ENCODE measurements around the gene CADPS2.
"Not testable (repeated sequence)": the region's sequence is repeated elsewhere in the genome, so short reads cannot be mapped to it uniquely, and the experiment has no call there.

CADPS2 gene

GRCh38 chr7:122842971-122843370 is 43.3 kb downstream of the CADPS2 start:
- no peak for DNase-seq (ENCODE audit: low spot score)
- Mint-ChIP-seq H3K4me3 (no peak overlapping the region), H3K27me3 (ENCODE audit: low read depth) (no peaks in the 10 kb centered on the region), H3K36me3 (ENCODE audit: low read depth) (no peaks in the 10 kb centered on the region), H3K27ac (no peak overlapping the region), H3K4me1 (ENCODE audit: low read depth) (no peaks in the 10 kb centered on the region), H3K9me3 (peaks cover 7% of the 10 kb centered on the region)

GRCh38 chr7:122836286-122836685 is 50.0 kb downstream of the CADPS2 start:
- not testable (repeated sequence) for H3K4me1 Mint-ChIP-seq (ENCODE audit: low read depth); H3K27me3 Mint-ChIP-seq (ENCODE audit: low read depth); H3K9me3 Mint-ChIP-seq; H3K27ac Mint-ChIP-seq; H3K4me3 Mint-ChIP-seq; H3K36me3 Mint-ChIP-seq (ENCODE audit: low read depth); DNase-seq (ENCODE audit: low spot score)

DNA sequence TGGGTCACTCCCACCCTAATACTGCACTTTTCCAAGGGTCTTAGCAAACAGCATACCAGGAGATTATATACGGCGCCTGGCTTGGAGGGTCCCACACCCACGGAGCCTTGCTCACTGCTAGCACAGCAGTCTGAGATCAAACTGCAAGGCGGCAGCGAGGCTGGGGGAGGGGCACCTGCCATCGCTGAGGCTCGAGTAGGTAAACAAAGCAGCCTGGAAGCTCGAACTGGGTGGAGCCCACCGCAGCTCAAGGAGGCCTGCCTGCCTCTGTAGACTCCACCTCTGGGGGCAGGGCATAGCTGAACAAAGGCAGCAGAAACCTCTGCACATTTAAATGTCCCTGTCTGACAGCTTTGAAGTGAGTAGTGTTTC is 51.7 kb downstream of the CADPS2 start:
- not testable (repeated sequence) for H3K27ac Mint-ChIP-seq

DNA sequence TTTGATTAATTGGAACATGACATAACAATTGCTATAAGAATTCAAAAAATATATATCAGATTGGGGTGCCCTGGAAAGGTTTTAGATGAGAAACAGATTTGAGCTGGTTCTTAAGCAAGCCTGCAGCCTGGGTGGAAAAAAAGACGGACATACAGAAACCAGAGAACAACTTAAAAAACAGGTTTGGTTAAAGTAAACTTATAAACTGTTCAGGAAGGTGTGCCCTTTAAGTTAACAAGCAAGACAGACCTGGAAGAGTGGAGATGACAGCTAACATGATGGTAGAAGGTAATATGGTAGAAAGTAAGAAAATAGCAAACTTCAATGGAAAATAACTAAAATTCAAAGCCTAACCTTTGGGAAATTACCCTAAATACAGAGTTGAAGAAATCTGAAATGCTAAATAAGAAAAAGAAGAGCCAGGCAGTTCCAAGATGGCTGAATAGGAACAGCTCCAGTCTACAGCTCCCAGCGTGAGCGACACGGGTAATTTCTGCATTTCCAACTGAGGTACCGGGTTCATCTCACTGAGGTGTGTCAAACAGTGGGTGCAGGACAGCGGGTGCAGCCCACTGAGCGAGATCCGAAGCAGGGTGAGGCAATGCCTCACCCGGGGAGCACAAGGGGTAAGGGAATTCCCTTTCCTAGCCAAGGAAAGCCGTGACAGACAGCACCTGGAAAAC is 52.2 kb downstream of the CADPS2 start:
- Mint-ChIP-seq H3K9me3 (peaks cover 5% of the 10 kb centered on the region), H3K27me3 (ENCODE audit: low read depth) (no peaks in the 10 kb centered on the region), H3K4me1 (ENCODE audit: low read depth) (no peaks in the 10 kb centered on the region), H3K4me3 (no peak overlapping the region), H3K27ac (no peak overlapping the region), H3K36me3 (ENCODE audit: low read depth) (no peaks in the 10 kb centered on the region)
- no peak for DNase-seq (ENCODE audit: low spot score)

More for the DNA sequence above, 51.7 kb downstream of the CADPS2 start:
- not testable (repeated sequence) for H3K36me3 Mint-ChIP-seq (ENCODE audit: low read depth); H3K27me3 Mint-ChIP-seq (ENCODE audit: low read depth); H3K4me3 Mint-ChIP-seq; H3K9me3 Mint-ChIP-seq; H3K4me1 Mint-ChIP-seq (ENCODE audit: low read depth); DNase-seq (ENCODE audit: low spot score)

- H3K9me3 Mint-ChIP-seq: peaks cover 5% of the 10 kb centered on the region
- H3K4me3 Mint-ChIP-seq: no peak overlapping the region
- H3K4me1 Mint-ChIP-seq (ENCODE audit: low read depth): no peaks in the 10 kb centered on the region
- H3K36me3 Mint-ChIP-seq (ENCODE audit: low read depth): no peaks in the 10 kb centered on the region
- H3K27ac Mint-ChIP-seq: no peak overlapping the region
- no peak for DNase-seq (ENCODE audit: low spot score)
- no peaks in the 10 kb centered on the region for H3K27me3 Mint-ChIP-seq (ENCODE audit: low read depth)
Observed at GRCh38 chr7:122831436-122831835, 54.8 kb downstream of the CADPS2 start.

GRCh38 chr7:122829962-122830361 is 56.3 kb downstream of the CADPS2 start:
- Mint-ChIP-seq H3K4me1 (ENCODE audit: low read depth) (no peaks in the 10 kb centered on the region), H3K27me3 (ENCODE audit: low read depth) (no peaks in the 10 kb centered on the region), H3K27ac (no peak overlapping the region)

GRCh38 chr7:122827763-122828162 is 58.5 kb downstream of the CADPS2 start:
- Mint-ChIP-seq H3K9me3 (no peaks in the 10 kb centered on the region), H3K36me3 (ENCODE audit: low read depth) (no peaks in the 10 kb centered on the region), H3K4me3 (no peak overlapping the region), H3K27ac (no peak overlapping the region), H3K27me3 (ENCODE audit: low read depth) (no peaks in the 10 kb centered on the region), H3K4me1 (ENCODE audit: low read depth) (no peaks in the 10 kb centered on the region)
- DNase-seq (ENCODE audit: low spot score): no peak

More at GRCh38 chr7:122829962-122830361, 56.3 kb downstream of the CADPS2 start:
- no peak for DNase-seq (ENCODE audit: low spot score)
- H3K4me3 Mint-ChIP-seq: no peak overlapping the region
- no peaks in the 10 kb centered on the region for H3K36me3 Mint-ChIP-seq (ENCODE audit: low read depth)
- H3K9me3 Mint-ChIP-seq: no peaks in the 10 kb centered on the region

DNA sequence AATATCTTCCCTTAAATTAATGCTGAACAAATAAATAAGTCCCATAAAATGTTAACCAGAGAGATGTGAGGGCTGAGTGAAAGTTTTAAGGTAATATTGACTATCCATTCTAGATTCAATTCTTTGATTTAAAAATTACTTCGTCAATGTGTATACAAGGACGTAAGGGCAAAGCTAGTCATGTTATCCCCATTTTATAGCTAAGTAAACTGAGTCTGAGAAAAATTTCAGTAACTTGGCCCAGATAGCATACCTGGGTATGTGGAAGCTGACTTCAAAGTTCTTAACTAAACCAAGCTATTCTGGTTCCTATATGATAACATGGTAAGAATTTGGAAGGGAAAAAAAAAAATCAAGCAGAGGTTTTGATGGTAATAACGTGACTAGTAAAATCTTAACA is 72.4 kb downstream of the CADPS2 start:
- no peak overlapping the region for H3K27ac Mint-ChIP-seq
- DNase-seq (ENCODE audit: low spot score): no peak
- no peaks in the 10 kb centered on the region for H3K36me3 Mint-ChIP-seq (ENCODE audit: low read depth)
- H3K4me1 Mint-ChIP-seq (ENCODE audit: low read depth): no peaks in the 10 kb centered on the region
- H3K9me3 Mint-ChIP-seq: no peaks in the 10 kb centered on the region
- H3K27me3 Mint-ChIP-seq (ENCODE audit: low read depth): no peaks in the 10 kb centered on the region
- H3K4me3 Mint-ChIP-seq: no peak overlapping the region

- Mint-ChIP-seq H3K36me3 (ENCODE audit: low read depth) (no peaks in the 10 kb centered on the region), H3K4me1 (ENCODE audit: low read depth) (no peaks in the 10 kb centered on the region), H3K9me3 (no peaks in the 10 kb centered on the region), H3K4me3 (no peak overlapping the region), H3K27me3 (ENCODE audit: low read depth) (no peaks in the 10 kb centered on the region), H3K27ac (no peak overlapping the region)
- no peak for DNase-seq (ENCODE audit: low spot score)
Observed at GRCh38 chr7:122803851-122804250, 82.4 kb downstream of the CADPS2 start.

DNA sequence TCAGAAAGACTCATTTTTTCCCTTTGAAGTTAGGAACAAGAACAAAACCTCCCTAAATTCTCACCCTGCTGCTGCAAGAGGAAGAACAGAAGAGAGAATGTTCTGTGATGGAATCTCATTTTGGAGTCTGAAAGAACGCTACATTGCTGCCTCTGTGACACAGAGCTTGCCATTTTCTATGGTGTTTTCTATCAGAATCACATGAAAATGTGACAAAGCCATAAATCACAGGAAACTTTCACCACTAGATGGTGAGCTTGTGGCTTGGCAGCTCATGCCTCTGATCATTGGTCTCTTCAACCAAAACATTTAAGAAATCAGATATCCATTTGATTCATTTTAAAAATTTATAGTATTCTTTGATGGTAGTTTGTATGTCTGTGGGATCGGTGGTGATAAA is 82.9 kb downstream of the CADPS2 start:
- DNase-seq (ENCODE audit: low spot score): no peak
- Mint-ChIP-seq H3K27me3 (ENCODE audit: low read depth) (no peaks in the 10 kb centered on the region), H3K36me3 (ENCODE audit: low read depth) (no peaks in the 10 kb centered on the region), H3K27ac (no peak overlapping the region), H3K4me3 (no peak overlapping the region), H3K9me3 (no peaks in the 10 kb centered on the region), H3K4me1 (ENCODE audit: low read depth) (no peaks in the 10 kb centered on the region)

DNA sequence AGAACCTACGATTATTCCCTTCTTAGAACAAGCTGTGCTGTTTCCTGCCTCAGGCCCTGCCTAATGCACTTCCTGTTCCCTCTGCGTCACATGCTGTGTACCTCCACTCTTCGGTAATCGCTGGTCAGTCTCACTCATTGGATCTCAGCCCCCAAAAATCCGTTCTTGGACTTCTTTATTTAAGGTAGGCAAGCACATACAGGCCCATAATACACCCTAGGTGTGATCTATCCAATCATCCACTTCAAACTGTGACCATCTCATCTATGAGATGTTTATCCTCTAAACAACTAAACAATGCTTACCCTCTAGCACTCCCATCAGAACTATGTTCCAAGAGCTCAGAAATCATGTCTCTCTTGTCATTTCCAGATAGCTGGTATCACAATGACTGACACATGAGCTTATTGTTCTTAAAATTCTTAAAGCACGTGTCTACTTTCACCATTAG is 83.9 kb downstream of the CADPS2 start:
- Mint-ChIP-seq H3K9me3 (no peaks in the 10 kb centered on the region), H3K27me3 (ENCODE audit: low read depth) (no peaks in the 10 kb centered on the region), H3K4me3 (no peak overlapping the region), H3K36me3 (ENCODE audit: low read depth) (no peaks in the 10 kb centered on the region), H3K4me1 (ENCODE audit: low read depth) (no peaks in the 10 kb centered on the region), H3K27ac (no peak overlapping the region)
- DNase-seq (ENCODE audit: low spot score): no peak

DNA sequence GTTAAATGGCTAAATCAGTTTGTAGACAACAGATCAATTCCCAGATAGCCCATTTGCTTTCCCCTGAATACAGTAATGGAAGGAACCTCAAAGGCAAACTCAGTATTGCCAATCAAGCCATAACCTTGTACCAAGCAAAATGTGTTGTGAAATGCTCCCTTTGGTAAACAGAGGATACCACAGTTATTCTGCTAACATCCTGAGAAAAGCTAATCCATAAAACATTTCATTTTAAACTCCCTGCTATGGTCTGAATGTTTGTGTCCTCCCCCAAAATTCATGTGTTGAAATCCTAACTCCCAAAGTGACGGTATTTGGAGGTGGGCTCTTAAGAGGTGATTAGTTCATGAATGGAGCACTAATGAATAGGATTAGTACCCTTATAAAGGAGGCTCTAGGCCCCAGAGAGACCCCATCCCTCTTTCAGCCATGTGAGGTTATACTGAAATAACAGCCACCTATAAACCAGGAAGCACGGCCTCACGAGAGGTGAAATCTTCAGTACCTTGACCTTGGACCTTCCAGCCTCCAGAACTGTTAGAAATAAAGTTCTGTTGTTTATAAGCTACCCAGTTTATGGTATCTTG is 94.2 kb downstream of the CADPS2 start:
- H3K27me3 Mint-ChIP-seq (ENCODE audit: low read depth): no peaks in the 10 kb centered on the region

DNA sequence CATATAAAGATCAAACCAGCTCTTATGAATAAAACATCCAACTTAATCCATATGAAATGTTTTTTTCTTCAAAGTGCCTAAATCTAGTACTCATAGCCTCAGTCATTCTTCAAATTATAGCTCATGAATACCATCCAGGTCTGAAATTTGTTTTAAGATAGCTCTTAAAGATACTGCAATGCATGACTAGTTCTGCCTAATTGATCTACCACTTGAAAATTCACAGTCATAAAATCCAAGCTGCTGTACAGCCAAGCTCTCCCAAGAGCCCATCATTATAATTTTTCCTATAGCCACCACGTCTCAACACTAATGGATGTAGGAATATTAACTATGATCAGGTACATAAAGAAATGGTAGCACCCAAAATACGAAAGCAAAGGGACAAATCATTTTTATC is 95.7 kb downstream of the CADPS2 start:
- Mint-ChIP-seq H3K27ac (no peak overlapping the region), H3K4me3 (no peak overlapping the region), H3K27me3 (ENCODE audit: low read depth) (no peaks in the 10 kb centered on the region), H3K36me3 (ENCODE audit: low read depth) (no peaks in the 10 kb centered on the region), H3K4me1 (ENCODE audit: low read depth) (no peaks in the 10 kb centered on the region), H3K9me3 (peaks cover 7% of the 10 kb centered on the region)
- DNase-seq (ENCODE audit: low spot score): no peak

More for the DNA sequence above, 94.2 kb downstream of the CADPS2 start:
- Mint-ChIP-seq H3K9me3 (peaks cover 7% of the 10 kb centered on the region), H3K36me3 (ENCODE audit: low read depth) (no peaks in the 10 kb centered on the region), H3K4me3 (no peak overlapping the region), H3K4me1 (ENCODE audit: low read depth) (no peaks in the 10 kb centered on the region), H3K27ac (no peak overlapping the region)
- no peak for DNase-seq (ENCODE audit: low spot score)

GRCh38 chr7:122790132-122790531 is 96.1 kb downstream of the CADPS2 start:
- no peak overlapping the region for H3K27ac Mint-ChIP-seq
- H3K9me3 Mint-ChIP-seq: peaks cover 7% of the 10 kb centered on the region

GRCh38 chr7:122789156-122789555 is 97.1 kb downstream of the CADPS2 start:
- Mint-ChIP-seq H3K4me3 (no peak overlapping the region), H3K27me3 (ENCODE audit: low read depth) (no peaks in the 10 kb centered on the region), H3K36me3 (ENCODE audit: low read depth) (no peaks in the 10 kb centered on the region), H3K27ac (no peak overlapping the region), H3K9me3 (peaks cover 7% of the 10 kb centered on the region), H3K4me1 (ENCODE audit: low read depth) (no peaks in the 10 kb centered on the region)
- DNase-seq (ENCODE audit: low spot score): no peak

More at GRCh38 chr7:122790132-122790531, 96.1 kb downstream of the CADPS2 start:
- no peak for DNase-seq (ENCODE audit: low spot score)
- Mint-ChIP-seq H3K4me3 (no peak overlapping the region), H3K27me3 (ENCODE audit: low read depth) (no peaks in the 10 kb centered on the region), H3K36me3 (ENCODE audit: low read depth) (no peaks in the 10 kb centered on the region), H3K4me1 (ENCODE audit: low read depth) (no peaks in the 10 kb centered on the region)

Measured in T-helper 2 cell treated with Interferon-gamma antibody and Interleukin-4, amounts not matched to agents 5 μg/mL and 100 μg/mL, for 36 hours (primary cell).